Measurements from ENCODE around the gene NEU1. TPM values are rescaled to one million over a fixed set of nuclear protein-coding genes. Genes with fewer than 3 reads are reported as not detected.

Gene NEU1
- total RNA-seq, 4 donors from 2014 or later, result 54.4 to 98.1 (median 65.9) TPM

DNA sequence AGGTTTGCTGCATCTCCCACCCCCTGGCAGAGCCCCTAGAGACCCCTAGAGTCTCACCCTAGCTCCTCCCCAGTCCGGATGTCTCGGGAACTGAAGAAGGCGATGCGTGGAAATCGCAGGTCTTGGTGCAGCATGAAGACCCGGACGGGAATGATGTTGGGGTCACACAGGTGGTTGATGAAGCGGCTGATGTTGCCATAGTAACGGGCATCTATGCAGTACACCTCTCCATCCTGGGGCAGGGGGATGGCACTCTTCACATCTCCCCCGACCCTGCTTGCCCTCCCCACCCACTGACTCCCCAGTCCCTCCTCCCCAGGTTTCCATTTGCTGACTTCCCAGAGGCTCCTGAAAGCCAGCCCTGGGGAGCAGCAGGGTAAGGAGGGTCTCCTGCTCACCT, 18.0 kb upstream of the NEU1 start:
- H3K4me3 ChIP-seq (replicated peaks in 1 of 3), result no peak overlapping the region
- TF ChIP-seq, protein P1, sequence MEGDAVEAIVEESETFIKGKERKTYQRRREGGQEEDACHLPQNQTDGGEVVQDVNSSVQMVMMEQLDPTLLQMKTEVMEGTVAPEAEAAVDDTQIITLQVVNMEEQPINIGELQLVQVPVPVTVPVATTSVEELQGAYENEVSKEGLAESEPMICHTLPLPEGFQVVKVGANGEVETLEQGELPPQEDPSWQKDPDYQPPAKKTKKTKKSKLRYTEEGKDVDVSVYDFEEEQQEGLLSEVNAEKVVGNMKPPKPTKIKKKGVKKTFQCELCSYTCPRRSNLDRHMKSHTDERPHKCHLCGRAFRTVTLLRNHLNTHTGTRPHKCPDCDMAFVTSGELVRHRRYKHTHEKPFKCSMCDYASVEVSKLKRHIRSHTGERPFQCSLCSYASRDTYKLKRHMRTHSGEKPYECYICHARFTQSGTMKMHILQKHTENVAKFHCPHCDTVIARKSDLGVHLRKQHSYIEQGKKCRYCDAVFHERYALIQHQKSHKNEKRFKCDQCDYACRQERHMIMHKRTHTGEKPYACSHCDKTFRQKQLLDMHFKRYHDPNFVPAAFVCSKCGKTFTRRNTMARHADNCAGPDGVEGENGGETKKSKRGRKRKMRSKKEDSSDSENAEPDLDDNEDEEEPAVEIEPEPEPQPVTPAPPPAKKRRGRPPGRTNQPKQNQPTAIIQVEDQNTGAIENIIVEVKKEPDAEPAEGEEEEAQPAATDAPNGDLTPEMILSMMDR (IDR thresholded peaks at IDR 0.05), result no peak
- no peak for TF ChIP-seq POLR2A (IDR thresholded peaks at IDR 0.05)
- H3K4me1 ChIP-seq, result peaks cover 3 to 10% of the 10 kb centered on the region in 2 donors
- no peak for DNase-seq
- H3K9me3 ChIP-seq, result no peaks in the 10 kb centered on the region
- intact Hi-C loops (cut with DNase I), result no loop called here
- 84 to 94% methylated on average over 10 of the region's 10 CpGs for WGBS, 2 donors
- H3K27me3 ChIP-seq, result no peaks in the 10 kb centered on the region
- H3K36me3 ChIP-seq, result peaks cover 40 to 46% of the 10 kb centered on the region in 2 donors
- H3K27ac ChIP-seq, result no peak overlapping the region

DNA sequence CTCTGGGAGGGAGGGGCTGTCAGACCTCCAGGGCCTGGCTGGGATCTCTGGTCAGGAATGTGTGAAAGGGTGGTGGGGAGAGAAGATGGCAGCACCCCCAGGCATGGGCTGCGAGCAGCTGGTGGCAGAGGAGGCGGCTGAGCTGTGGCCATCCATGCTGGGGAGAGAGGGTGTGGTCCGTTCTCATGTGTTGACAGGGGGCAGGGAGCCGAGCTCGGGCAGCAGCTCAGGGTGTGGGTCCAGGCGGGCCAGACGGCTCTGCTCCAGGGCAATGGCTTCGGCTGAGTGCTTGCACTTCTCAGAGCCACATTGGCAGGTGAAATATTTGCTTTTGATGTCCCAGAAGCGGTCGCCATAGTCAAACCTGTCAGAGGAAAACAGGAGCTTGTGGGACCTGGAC, 17.3 kb upstream of the NEU1 start:
- Histone ChIP-seq H3K27me3 (no peaks in the 10 kb centered on the region), H3K9me3 (no peaks in the 10 kb centered on the region), H3K27ac (no peak overlapping the region), H3K4me1 (peaks cover 3 to 10% of the 10 kb centered on the region in 2 donors), H3K4me3 (replicated peaks in 1 of 3) (no peak overlapping the region), H3K36me3 (peaks cover 40 to 44% of the 10 kb centered on the region in 2 donors)
- 84 to 88% methylated on average over 7 to 10 of the region's 10 CpGs for WGBS, 2 donors
- no peak for TF ChIP-seq POLR2A (IDR thresholded peaks at IDR 0.05)
- TF ChIP-seq, protein P1 (IDR thresholded peaks at IDR 0.05), result no peak
- intact Hi-C loops (cut with DNase I), result no loop called here
- DNase-seq, result no peak

DNA sequence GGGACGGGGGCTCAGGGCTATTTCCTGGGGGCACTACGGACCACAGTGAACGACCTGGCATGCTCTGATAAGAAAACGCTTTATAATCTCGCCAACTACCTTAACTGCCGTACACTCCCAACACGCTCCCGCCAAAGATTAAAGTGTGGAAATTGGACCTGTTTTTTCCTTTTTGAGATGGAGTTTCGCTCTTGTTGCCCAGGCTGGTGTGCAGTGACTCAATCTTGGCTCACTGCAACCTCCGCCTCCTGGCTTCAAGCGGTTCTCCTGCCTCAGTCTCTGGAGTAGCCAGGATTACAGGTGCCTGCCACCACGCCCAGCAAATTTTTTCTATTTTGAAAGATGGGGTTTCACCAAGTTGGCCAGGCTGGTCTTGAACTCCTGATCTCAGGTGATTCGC, 16.5 kb upstream of the NEU1 start:
- TF ChIP-seq, protein P1 (IDR thresholded peaks at IDR 0.05), result no peak
- no peak for TF ChIP-seq POLR2A (IDR thresholded peaks at IDR 0.05)
- intact Hi-C loops (cut with DNase I), result no loop called here
- H3K36me3 ChIP-seq, result peaks cover 34 to 37% of the 10 kb centered on the region in 2 donors
- H3K27ac ChIP-seq, result no peak overlapping the region
- H3K4me1 ChIP-seq, result peaks cover 3 to 15% of the 10 kb centered on the region in 2 donors
- no peaks in the 10 kb centered on the region for H3K27me3 ChIP-seq
- no peak overlapping the region for H3K4me3 ChIP-seq (replicated peaks in 1 of 3)
- no peaks in the 10 kb centered on the region for H3K9me3 ChIP-seq
- 78 to 83% methylated on average over 13 of the region's 13 CpGs for WGBS, 2 donors
- DNase-seq, result no peak

DNA sequence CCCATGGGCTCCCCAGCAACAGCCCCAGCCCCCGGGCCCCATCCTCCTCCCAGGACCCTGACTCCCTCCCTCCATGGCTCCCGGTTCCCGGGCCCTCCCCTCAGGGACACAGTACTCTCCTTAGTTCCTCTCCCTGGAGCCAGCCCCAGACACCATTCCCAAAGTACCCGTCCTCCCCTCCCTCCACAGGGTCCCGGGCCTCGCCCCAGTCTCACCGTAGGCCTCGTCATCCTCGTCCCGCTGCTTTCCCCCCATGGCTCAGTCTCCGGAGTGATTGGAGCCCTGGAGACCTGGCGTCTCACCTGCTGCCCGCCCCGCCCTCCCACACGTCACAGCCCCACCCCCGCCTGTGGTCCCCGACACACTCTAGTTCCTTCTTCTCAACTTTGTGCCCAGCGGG, 16.1 kb upstream of the NEU1 start, which contains the start of gene SLC44A4:
SLC44A4 (minus strand) TSS at position 272 of the 400 bp plus-strand sequence; CDS start at position 255, 17 bp downstream.
- Histone ChIP-seq H3K4me1 (peaks cover 3 to 18% of the 10 kb centered on the region in 2 donors), H3K9me3 (no peaks in the 10 kb centered on the region), H3K27ac (no peak within 1 kb of the TSS), H3K36me3 (peaks cover 30 to 32% of the 10 kb centered on the region in 2 donors), H3K27me3 (no peaks in the 10 kb centered on the region), H3K4me3 (replicated peaks in 1 of 3) (no peak within 1 kb of the TSS)
- intact Hi-C loops (cut with DNase I), result no loop called here
- DNase-seq, result peak; percentile 28 to 35
- 59 to 66% methylated on average over 18 of the region's 18 CpGs for WGBS, 2 donors
- TF ChIP-seq POLR2A (IDR thresholded peaks at IDR 0.05), result no peak
- TF ChIP-seq, protein P1 (IDR thresholded peaks at IDR 0.05), result no peak

DNA sequence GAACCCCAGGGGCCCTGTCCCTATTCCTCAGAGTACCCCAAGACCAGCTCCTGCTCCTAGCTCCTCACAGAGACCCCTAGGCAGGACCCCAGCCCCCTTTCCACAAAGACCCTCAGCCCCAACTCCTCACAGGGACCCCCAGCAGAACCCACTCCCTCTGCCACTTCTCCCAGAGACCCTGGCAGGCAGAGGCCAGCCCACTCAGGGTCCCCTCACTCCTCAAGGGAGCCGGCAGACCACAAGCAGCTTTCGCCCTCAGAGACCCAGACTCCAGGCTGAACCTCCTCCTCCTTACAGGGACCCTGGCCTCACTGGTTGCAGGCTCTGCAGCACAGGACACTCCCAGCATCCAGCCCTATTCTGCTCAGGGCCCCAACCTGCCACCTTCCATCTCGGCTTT, 15.6 kb upstream of the NEU1 start:
- no peak for DNase-seq
- no peak overlapping the region for H3K4me3 ChIP-seq (replicated peaks in 1 of 3)
- peaks cover 25 to 27% of the 10 kb centered on the region in 2 donors for H3K36me3 ChIP-seq
- intact Hi-C loops (cut with DNase I), result no loop called here
- H3K4me1 ChIP-seq, result peaks cover 3 to 18% of the 10 kb centered on the region in 2 donors
- no peaks in the 10 kb centered on the region for H3K27me3 ChIP-seq
- H3K9me3 ChIP-seq, result no peaks in the 10 kb centered on the region
- WGBS, 2 donors, result 71 to 75% methylated on average over 2 to 3 of the region's 3 CpGs
- H3K27ac ChIP-seq, result no peak overlapping the region
- TF ChIP-seq POLR2A (IDR thresholded peaks at IDR 0.05), result no peak

All from thyroid gland (tissue), 4 donors.